Ovary (tissue), 3 donors: ENCODE results near the gene HPCAL1.

Source experiments
- CTCF ChIP-seq, 3 donors: fragments of 450-650 bp in 2 of 3; fragments of 200-600 bp in 1 of 3; IDR thresholded peaks; one replicate each; pipeline versions ENCODE4 v1.5.1 to v1.8.0; 2016 to 2022; ENCODE audit warnings: antibody characterized with exemption in 3 of 3, mild to moderate bottlenecking in 1 of 3
- POLR2A ChIP-seq: fragments of 450-650 bp; IDR thresholded peaks from one replicate; pipeline ENCODE4 v1.6.1; 2017; ENCODE audit warnings: antibody characterized with exemption, mild to moderate bottlenecking, moderate library complexity
- donor health status: DM: no; HTN: no; CAD: no.

GRCh38 chr2:10312437-10312957 is 9.8 kb downstream of the HPCAL1 start:
- no peak for TF ChIP-seq POLR2A
- TF ChIP-seq CTCF (IDR thresholded peaks at IDR 0.05): no peak
